WI38 (cell line): ENCODE measurements around the gene RNPC3.
"Not testable (repeated sequence)": the region's sequence is repeated elsewhere in the genome, so short reads cannot be mapped to it uniquely, and the experiment has no call there.

Experiments used
- H3K4me3 ChIP-seq: 2 replicates; pipeline ENCODE4 v1.5.1; 2011; ENCODE audit warnings: low read depth, mild to moderate bottlenecking, control low read depth, low read length
- CTCF ChIP-seq: IDR thresholded peaks from 2 replicates; pipeline ENCODE4 v1.5.1; 2012; ENCODE audit warnings: low read depth, mild to moderate bottlenecking, control low read depth, low read length

Gene RNPC3

GRCh38 chr1:103582464-103582863, 57.0 kb downstream of the RNPC3 start:
- H3K4me3 ChIP-seq: no peak overlapping the region
- TF ChIP-seq CTCF: no peak

DNA sequence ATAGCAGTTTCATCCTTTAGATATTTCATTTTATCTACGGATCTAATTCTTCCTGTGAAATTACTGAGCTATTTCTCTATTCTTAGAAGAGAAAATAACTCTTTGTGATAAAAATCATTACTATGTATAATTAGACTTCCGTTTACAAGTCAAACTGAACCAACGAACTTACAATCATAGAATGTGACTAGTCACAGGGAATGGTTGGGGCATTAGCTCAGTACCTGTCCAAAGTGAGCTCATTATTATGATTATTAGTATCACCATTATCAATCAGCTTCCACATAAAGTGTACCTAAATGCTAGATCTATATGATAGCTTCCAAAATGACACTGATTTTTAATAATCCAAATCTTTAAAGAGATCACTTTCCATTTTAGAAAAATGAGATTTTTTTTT, 58.4 kb downstream of the RNPC3 start:
- TF ChIP-seq CTCF: no peak
- H3K4me3 ChIP-seq: no peak overlapping the region

DNA sequence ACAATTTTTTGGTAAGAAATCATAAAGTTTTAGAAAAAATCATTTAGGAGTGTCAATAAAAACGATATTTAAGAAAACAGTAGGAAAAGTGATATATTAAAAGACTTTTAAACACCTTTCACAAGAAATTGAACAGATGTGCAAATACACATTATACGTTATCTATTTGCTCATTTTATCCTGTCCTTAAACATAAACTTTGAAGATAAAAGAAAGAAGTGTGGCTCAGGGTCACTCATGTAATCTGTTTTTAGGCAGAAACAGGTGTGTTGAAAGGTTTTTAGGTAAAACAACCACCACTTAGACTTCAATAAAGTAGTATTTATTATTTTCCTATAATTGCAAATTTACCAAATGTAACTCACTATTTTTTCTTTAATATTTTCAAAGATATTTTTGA, 59.0 kb downstream of the RNPC3 start:
- no peak overlapping the region for H3K4me3 ChIP-seq
- TF ChIP-seq CTCF: no peak

DNA sequence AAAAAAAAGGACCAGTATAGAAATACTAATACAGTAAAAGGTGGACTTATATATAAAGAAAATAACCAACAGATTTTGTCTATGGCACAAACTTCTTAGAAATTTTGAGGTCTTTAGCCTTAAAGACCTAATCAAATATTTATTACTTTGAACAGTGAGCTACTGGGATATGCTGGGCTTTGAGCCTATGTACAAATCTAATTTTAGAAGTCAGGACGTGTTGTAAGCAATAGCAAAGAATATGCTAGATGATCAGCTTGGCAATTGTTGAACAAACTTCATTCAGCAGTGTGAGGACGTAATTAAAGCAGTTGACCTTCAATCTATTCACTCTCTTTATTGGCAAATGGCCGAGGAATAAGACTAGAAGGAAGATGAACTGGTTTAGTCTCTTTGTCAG, 77.2 kb downstream of the RNPC3 start:
- H3K4me3 ChIP-seq: not testable (repeated sequence)
